ENCODE data around the gene PDCD2L. TPM values are rescaled to one million over a fixed set of nuclear protein-coding genes. Genes with fewer than 3 reads are reported as not detected.
"Not testable (repeated sequence)": the region's sequence is repeated elsewhere in the genome, so short reads cannot be mapped to it uniquely, and the experiment has no call there.

Gene PDCD2L
- total and polyA plus RNA-seq, 2 experiments from 2014 or later = 6.3 to 9.8 TPM

- H3K36me3 ChIP-seq (replicated peaks; ENCODE audit: insufficient read depth, low read depth) = no peaks in the 10 kb centered on the region
- no peak for DNase-seq (ENCODE audit: low spot score)
- no peak overlapping the region for H3K4me3 ChIP-seq
- H2AFZ ChIP-seq = no peak overlapping the region
- H3K4me2 ChIP-seq = no peak overlapping the region
- TF ChIP-seq EZH2 (IDR thresholded peaks at IDR 0.05; ENCODE audit: borderline replicate concordance) = no peak
- no peak for TF ChIP-seq EZH2phosphoT487 (IDR thresholded peaks at IDR 0.05; ENCODE audit: low read depth, severe bottlenecking, unreplicated experiment)
- WGBS (ENCODE audit: low lambda C conversion rate, missing lambda C conversion rate) = 93% methylated on average over 11 of the region's 11 CpGs
- no peak overlapping the region for H3K27ac ChIP-seq
- no peaks in the 10 kb centered on the region for H3K79me2 ChIP-seq
- H3K9me3 ChIP-seq (ENCODE audit: low read depth) = no peaks in the 10 kb centered on the region
- H3K9me2 ChIP-seq (replicated peaks; ENCODE audit: insufficient read depth) = no peaks in the 10 kb centered on the region
- no peaks in the 10 kb centered on the region for H4K20me1 ChIP-seq (ENCODE audit: insufficient read depth, poor library complexity, severe bottlenecking)
- H3K4me1 ChIP-seq (ENCODE audit: insufficient read depth) = no peaks in the 10 kb centered on the region
- H3K27me3 ChIP-seq = no peaks in the 10 kb centered on the region
These were observed 11.2 kb upstream of the PDCD2L start for GRCh38 chr19:34393031-34393430.

GRCh38 chr19:34393629-34394028 lies 10.6 kb upstream of the PDCD2L start:
- no peak overlapping the region for H3K27ac ChIP-seq
- DNase-seq (ENCODE audit: low spot score) = no peak
- H3K4me1 ChIP-seq (ENCODE audit: insufficient read depth) = no peaks in the 10 kb centered on the region
- WGBS (ENCODE audit: low lambda C conversion rate, missing lambda C conversion rate) = 95% methylated on average over 12 of the region's 14 CpGs
- no peak overlapping the region for H2AFZ ChIP-seq
- no peaks in the 10 kb centered on the region for H3K27me3 ChIP-seq
- H3K79me2 ChIP-seq = no peaks in the 10 kb centered on the region
- no peaks in the 10 kb centered on the region for H3K9me2 ChIP-seq (replicated peaks; ENCODE audit: insufficient read depth)
- no peaks in the 10 kb centered on the region for H3K36me3 ChIP-seq (replicated peaks; ENCODE audit: insufficient read depth, low read depth)
- H3K4me3 ChIP-seq = no peak overlapping the region
- no peaks in the 10 kb centered on the region for H3K9me3 ChIP-seq (ENCODE audit: low read depth)
- no peak for TF ChIP-seq EZH2 (IDR thresholded peaks at IDR 0.05; ENCODE audit: borderline replicate concordance)
- H4K20me1 ChIP-seq (ENCODE audit: insufficient read depth, poor library complexity, severe bottlenecking) = no peaks in the 10 kb centered on the region
- no peak overlapping the region for H3K4me2 ChIP-seq

- TF ChIP-seq EZH2phosphoT487 (IDR thresholded peaks at IDR 0.05; ENCODE audit: low read depth, severe bottlenecking, unreplicated experiment) (no peak), EZH2 (IDR thresholded peaks at IDR 0.05; ENCODE audit: borderline replicate concordance) (no peak)
- DNase-seq (ENCODE audit: low spot score) = no peak
- Histone ChIP-seq H2AFZ (no peak overlapping the region), H3K27me3 (no peaks in the 10 kb centered on the region), H3K36me3 (replicated peaks; ENCODE audit: insufficient read depth, low read depth) (no peaks in the 10 kb centered on the region), H3K9me2 (replicated peaks; ENCODE audit: insufficient read depth) (no peaks in the 10 kb centered on the region), H4K20me1 (ENCODE audit: insufficient read depth, poor library complexity, severe bottlenecking) (no peaks in the 10 kb centered on the region), H3K4me1 (ENCODE audit: insufficient read depth) (no peaks in the 10 kb centered on the region), H3K4me3 (no peak overlapping the region), H3K4me2 (no peak overlapping the region), H3K27ac (no peak overlapping the region), H3K9me3 (ENCODE audit: low read depth) (no peaks in the 10 kb centered on the region), H3K79me2 (no peaks in the 10 kb centered on the region)
- WGBS (ENCODE audit: low lambda C conversion rate, missing lambda C conversion rate) = 88% methylated on average over 1 of the region's 1 CpG
These were observed 6.3 kb upstream of the PDCD2L start for GRCh38 chr19:34397853-34398252.

- WGBS (ENCODE audit: low lambda C conversion rate, missing lambda C conversion rate) = 97% methylated on average over 9 of the region's 9 CpGs
- Histone ChIP-seq H3K27me3 (no peaks in the 10 kb centered on the region), H4K20me1 (ENCODE audit: insufficient read depth, poor library complexity, severe bottlenecking) (no peaks in the 10 kb centered on the region), H3K4me3 (no peak overlapping the region), H3K79me2 (peaks cover 3% of the 10 kb centered on the region), H2AFZ (no peak overlapping the region), H3K9me3 (ENCODE audit: low read depth) (no peaks in the 10 kb centered on the region), H3K4me1 (ENCODE audit: insufficient read depth) (no peaks in the 10 kb centered on the region), H3K9me2 (replicated peaks; ENCODE audit: insufficient read depth) (no peaks in the 10 kb centered on the region), H3K27ac (no peak overlapping the region), H3K4me2 (no peak overlapping the region), H3K36me3 (replicated peaks; ENCODE audit: insufficient read depth, low read depth) (no peaks in the 10 kb centered on the region)
- no peak for TF ChIP-seq CTCF (IDR thresholded peaks at IDR 0.05; ENCODE audit: poor library complexity)
- no peak for TF ChIP-seq EZH2phosphoT487 (IDR thresholded peaks at IDR 0.05; ENCODE audit: low read depth, severe bottlenecking, unreplicated experiment)
- no peak for TF ChIP-seq EZH2 (IDR thresholded peaks at IDR 0.05; ENCODE audit: borderline replicate concordance)
- DNase-seq (ENCODE audit: low spot score) = no peak
These were observed 4.3 kb upstream of the PDCD2L start for GRCh38 chr19:34399886-34400285.

GRCh38 chr19:34400844-34401243 lies 3.4 kb upstream of the PDCD2L start:
- H3K36me3 ChIP-seq (replicated peaks; ENCODE audit: insufficient read depth, low read depth); H3K4me3 ChIP-seq; H3K4me1 ChIP-seq (ENCODE audit: insufficient read depth); H3K27me3 ChIP-seq; H3K4me2 ChIP-seq; H3K27ac ChIP-seq; H3K9me3 ChIP-seq (ENCODE audit: low read depth); DNase-seq (ENCODE audit: low spot score); H2AFZ ChIP-seq; H4K20me1 ChIP-seq (ENCODE audit: insufficient read depth, poor library complexity, severe bottlenecking); H3K9me2 ChIP-seq (replicated peaks; ENCODE audit: insufficient read depth); H3K79me2 ChIP-seq: not testable (repeated sequence)
- over 99% methylated on average over 8 of the region's 8 CpGs for WGBS (ENCODE audit: low lambda C conversion rate, missing lambda C conversion rate)

All from hepatocyte (in vitro differentiated cells).